GM18502 (cell line): ENCODE data around the gene TALDO1.

Experiments
- ATAC-seq: cut with Tn5 transposase; IDR thresholded peaks from one replicate; pipeline ENCODE4 v1.9.1; 2021; ENCODE audit warnings: mild to moderate bottlenecking; ENCODE audit not compliant: unreplicated experiment, poor library complexity

The TALDO1 gene

DNA sequence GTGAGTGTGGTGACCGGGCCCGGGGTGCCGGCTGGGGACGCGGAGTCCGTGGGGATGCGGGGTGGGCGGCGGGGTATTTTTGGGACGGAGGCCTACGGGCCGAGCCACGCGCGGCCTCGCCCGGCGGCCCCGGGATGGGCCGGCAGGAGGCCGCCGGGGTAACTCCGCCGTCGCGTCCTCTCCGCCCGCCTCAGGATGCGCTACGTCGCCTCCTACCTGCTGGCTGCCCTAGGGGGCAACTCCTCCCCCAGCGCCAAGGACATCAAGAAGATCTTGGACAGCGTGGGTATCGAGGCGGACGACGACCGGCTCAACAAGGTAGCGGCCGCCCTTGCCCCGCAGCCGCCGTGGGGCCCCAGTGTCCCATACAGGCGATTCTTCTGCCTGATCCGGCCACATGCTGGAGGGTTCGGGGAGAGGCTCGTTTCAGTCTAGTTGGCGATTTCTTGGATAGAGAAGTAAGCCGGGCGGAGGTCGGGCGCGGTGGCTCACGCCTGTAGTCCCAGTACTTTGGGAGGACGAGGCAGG is 62.8 kb downstream of the TALDO1 start:
- ATAC-seq: no peak

GRCh38 chr11:811446-812245 is 64.4 kb downstream of the TALDO1 start:
- ATAC-seq: no peak

GRCh38 chr11:812390-812789 is 65.1 kb downstream of the TALDO1 start:
- no peak for ATAC-seq

GRCh38 chr11:813072-813455 is 65.8 kb downstream of the TALDO1 start:
- no peak for ATAC-seq

- no peak for ATAC-seq
These were observed 66.3 kb downstream of the TALDO1 start for GRCh38 chr11:813456-814096.
